Adrenal gland (tissue), 12 donors: Measurements from ENCODE around the gene GABRA4. TPM values are rescaled to one million over a fixed set of nuclear protein-coding genes. Genes with fewer than 3 reads are reported as not detected.

Source experiments
- DNase-seq, 7 donors: peaks; one replicate each; pipeline ENCODE4 v3.0.0-alpha.2; 2019 to 2020
- H3K27ac ChIP-seq, 5 donors: fragments of 200-600 bp; sonication (generic) in 4 of 5; 1 replicate in 3 of 5; 2 replicates in 2 of 5; pipeline versions ENCODE4 v1.5.1 to v1.8.0; 2016 to 2020; ENCODE audit warnings: mild to moderate bottlenecking in 1 of 5
- H3K27me3 ChIP-seq: fragments of 200-600 bp; 2 replicates; pipeline ENCODE4 v1.8.0; 2021
- H3K36me3 ChIP-seq, 2 donors: fragments of 200-600 bp; replicated peaks in 1 of 2; 1 replicate in 1 of 2; 2 replicates in 1 of 2; pipeline versions ENCODE4 v1.5.1 to v1.8.0; 2018 to 2022
- H3K4me1 ChIP-seq, 2 donors: fragments of 200-600 bp; replicated peaks in 1 of 2; 1 replicate in 1 of 2; 2 replicates in 1 of 2; pipeline versions ENCODE4 v1.5.1 to v1.8.0; 2018 to 2021
- H3K4me3 ChIP-seq, 4 donors: fragments of 200-600 bp; sonication (generic) in 3 of 4; one replicate each; pipeline ENCODE4 v1.5.1; 2016 to 2018
- H3K9me3 ChIP-seq, 3 donors: fragments of 200-600 bp; sonication (generic) in 1 of 3; replicated peaks in 1 of 3; 1 replicate in 2 of 3; 2 replicates in 1 of 3; pipeline versions ENCODE4 v1.5.1 to v1.8.0; 2016 to 2021
- CTCF ChIP-seq, 6 experiments: fragments of 450-650 bp in 4 of 6; fragments of 200-600 bp in 2 of 6; sonication (generic) in 1 of 6; IDR thresholded peaks; 1 replicate in 5 of 6; 2 replicates in 1 of 6; pipeline versions ENCODE4 v1.5.1 to v1.8.0; 2016 to 2021; ENCODE audit warnings: antibody characterized with exemption in 6 of 6, mild to moderate bottlenecking in 2 of 6, moderate library complexity in 1 of 6
- POLR2A ChIP-seq, 2 donors: fragments of 450-650 bp; IDR thresholded peaks; one replicate each; pipeline ENCODE4 v1.6.1; 2017; ENCODE audit warnings: antibody characterized with exemption in 2 of 2, mild to moderate bottlenecking in 2 of 2, moderate library complexity in 1 of 2
- WGBS, 4 donors: extraction: QIAGEN DNeasy Blood & Tissue Kit in 2 of 4; methylation state at CpG; one replicate each; pipeline versions ENCODE4 v1.1.5 to v1.1.7; 2013 to 2017; 5-methylcytosine and 5-hydroxymethylcytosine counted together
- intact Hi-C, 2 donors: fragments of 100-400 bp; cut with DNase I; formaldehyde crosslinking; loops; one replicate each; pipeline versions ENCODE4 v1.14.1 to v1.15.0; 2022 to 2023
- polyA plus RNA-seq, 3 donors: library from polyadenylated mRNA; stranded (reverse); fragments of 200-250 nt in 2 of 3; fragments of 350-450 nt in 1 of 3; fragmentation: Illumina TruSeq in 1 of 3; extraction: RNeasy Lipid Tissue Mini Kit (QIAGEN cat#74804) in 1 of 3; gene quantifications; one replicate each; pipeline ENCODE4 v1.2.3, GENCODE V29; 2013 to 2014
- total RNA-seq, 9 donors: library from RNA; depleted of rRNA in 4 of 9; stranded (reverse); fragments of >200 nt in 4 of 9; fragments of 120-200 nt in 1 of 9; fragmentation: NEBNext Ultra II Directional in 1 of 9; extraction: Animal tissue kit (Norgen Biotek cat#: 25700) in 1 of 9; gene quantifications; one replicate each; pipeline versions ENCODE4 v1.1.0 to v1.2.4, GENCODE V29; 2013 to 2023
- donor health status: healthy with polysubstance abuse.
- donor health status: Bipolar disorder and iron deficiency.
- donor health status: DM: yes; HTN: yes; CAD: no.
- donor health status: DM: no; HTN: no; CAD: no.
- donor health status: DM: no; HTN: no; CAD: no.
- donor health status: DM: yes; HTN: yes; CAD: no.

Gene GABRA4
- total and polyA plus RNA-seq, 12 donors, result under 0.01 to 0.14 TPM; not detected in 10

- WGBS, 4 donors, result 52 to 66% (median 60%) methylated on average over 4 of the region's 4 CpGs
- Histone ChIP-seq H3K27ac (no peak overlapping the region), H3K4me1 (no peaks in the 10 kb centered on the region), H3K27me3 (no peaks in the 10 kb centered on the region), H3K36me3 (no peaks in the 10 kb centered on the region), H3K4me3 (no peak overlapping the region), H3K9me3 (no peaks in the 10 kb centered on the region)
- TF ChIP-seq POLR2A (IDR thresholded peaks at IDR 0.05) (no peak), CTCF (IDR thresholded peaks at IDR 0.05) (no peak)
- DNase-seq, result no peak
- intact Hi-C loops, result no loop called here
These were observed 36.9 kb downstream of the GABRA4 start for GRCh38 chr4:46956451-46956850.

GRCh38 chr4:46955601-46956000 lies 37.8 kb downstream of the GABRA4 start:
- TF ChIP-seq CTCF (IDR thresholded peaks at IDR 0.05) (no peak), POLR2A (IDR thresholded peaks at IDR 0.05) (no peak)
- Histone ChIP-seq H3K9me3 (no peaks in the 10 kb centered on the region), H3K27me3 (no peaks in the 10 kb centered on the region), H3K36me3 (no peaks in the 10 kb centered on the region), H3K4me3 (no peak overlapping the region), H3K27ac (no peak overlapping the region), H3K4me1 (no peaks in the 10 kb centered on the region)
- DNase-seq, result no peak
- intact Hi-C loops, result no loop called here

- Histone ChIP-seq H3K27me3 (no peaks in the 10 kb centered on the region), H3K27ac (no peak overlapping the region), H3K9me3 (no peaks in the 10 kb centered on the region), H3K36me3 (no peaks in the 10 kb centered on the region), H3K4me1 (no peaks in the 10 kb centered on the region), H3K4me3 (no peak overlapping the region)
- no peak for DNase-seq
- TF ChIP-seq POLR2A (IDR thresholded peaks at IDR 0.05), result no peak
- no peak for TF ChIP-seq CTCF (IDR thresholded peaks at IDR 0.05)
- intact Hi-C loops, result no loop called here
These were observed 38.7 kb downstream of the GABRA4 start for GRCh38 chr4:46954643-46955042.

GRCh38 chr4:46953564-46953963 lies 39.8 kb downstream of the GABRA4 start:
- Histone ChIP-seq H3K4me1 (no peaks in the 10 kb centered on the region), H3K36me3 (no peaks in the 10 kb centered on the region), H3K4me3 (no peak overlapping the region), H3K27ac (no peak overlapping the region), H3K27me3 (no peaks in the 10 kb centered on the region), H3K9me3 (no peaks in the 10 kb centered on the region)
- no peak for TF ChIP-seq POLR2A (IDR thresholded peaks at IDR 0.05)
- TF ChIP-seq CTCF (IDR thresholded peaks at IDR 0.05), result no peak
- intact Hi-C loops, result no loop called here
- WGBS, 4 donors, result 76 to 85% (median 80%) methylated on average over 2 of the region's 2 CpGs
- no peak for DNase-seq
